Bladder microvascular endothelial cell (primary cell): ENCODE data around the gene DNASE1L1. TPM values are rescaled to one million over a fixed set of nuclear protein-coding genes. Genes with fewer than 3 reads are reported as not detected.

Experiments used
- total RNA-seq: library from RNA; depleted of rRNA; stranded (reverse); fragments of >200 nt; gene quantifications from 2 replicates; pipeline ENCODE4 v1.2.3, GENCODE V29; 2014

DNASE1L1 gene
- 70.6 and 90.2 TPM in 2 replicates for total RNA-seq

GRCh38 chrX:154409222-154409871 is at the start of gene DNASE1L1:
DNASE1L1 (minus strand) TSS chrX:154409254; CDS start chrX:154405568, 3,686 bp downstream.

GRCh38 chrX:154458116-154458953 is 49.3 kb upstream of the DNASE1L1 start, which contains the start of gene PLXNA3:
PLXNA3 (plus strand) TSS chrX:154458281; CDS start chrX:154460184, 1,903 bp downstream.

GRCh38 chrX:154443992-154444754 is 35.1 kb upstream of the DNASE1L1 start, which contains the start of gene FAM50A:
FAM50A (plus strand) TSS chrX:154444141; CDS start chrX:154444236, 95 bp downstream.

GRCh38 chrX:154436983-154437752 is 28.1 kb upstream of the DNASE1L1 start, which contains the start of gene GDI1:
GDI1 (plus strand) TSS chrX:154437154; CDS start chrX:154437255, 101 bp downstream.

GRCh38 chrX:154428176-154429171 is 19.4 kb upstream of the DNASE1L1 start, which contains the start of gene ATP6AP1:
ATP6AP1 (plus strand) TSS chrX:154428677; CDS start chrX:154428693, 16 bp downstream.

GRCh38 chrX:154397888-154398667 is 11.0 kb downstream of the DNASE1L1 start, which contains the start of gene RPL10:
RPL10 (plus strand) TSS chrX:154398377; CDS start chrX:154398520, 143 bp downstream.

GRCh38 chrX:154378799-154379568 is 30.1 kb downstream of the DNASE1L1 start, which contains the start of gene EMD:
EMD (plus strand) TSS chrX:154379295; CDS start chrX:154379485, 190 bp downstream.

GRCh38 chrX:154374313-154375155 is 34.5 kb downstream of the DNASE1L1 start, which contains the start of gene FLNA:
FLNA (minus strand) TSS chrX:154374634; CDS start chrX:154371245, 3,389 bp downstream.

Other genes starting within 250 kb of the DNASE1L1 start
- 0.25 TPM in 1 of 2 replicates, not detected in the other for gene OPN1MW, start 226.7 kb downstream of the DNASE1L1 start, total RNA-seq
- gene OPN1MW2, start 189.5 kb downstream of the DNASE1L1 start, total RNA-seq: not detected in 2 replicates
- not detected in 2 replicates for gene OPN1MW3, start 151.7 kb downstream of the DNASE1L1 start, total RNA-seq
- 0.16 TPM in 1 of 2 replicates, not detected in the other for gene TEX28, start 114.1 kb downstream of the DNASE1L1 start, total RNA-seq
- under 0.01 and 0.31 TPM in 2 replicates for gene TKTL1, start 113.5 kb downstream of the DNASE1L1 start, total RNA-seq
- 1,640 and 2,434 TPM in 2 replicates for gene FLNA, start 34.6 kb downstream of the DNASE1L1 start, total RNA-seq
- 16.6 and 18.8 TPM in 2 replicates for gene EMD, start 30.0 kb downstream of the DNASE1L1 start, total RNA-seq
- gene RPL10, start 10.9 kb downstream of the DNASE1L1 start, total RNA-seq: 2,048 and 2,051 TPM in 2 replicates
- gene TAFAZZIN, start 2.3 kb upstream of the DNASE1L1 start, total RNA-seq: 20.9 and 23.9 TPM in 2 replicates
- 54.4 and 128 TPM in 2 replicates for gene ATP6AP1, start 19.4 kb upstream of the DNASE1L1 start, total RNA-seq
- 36.4 and 99.2 TPM in 2 replicates for gene GDI1, start 27.9 kb upstream of the DNASE1L1 start, total RNA-seq
- 64.9 and 118 TPM in 2 replicates for gene FAM50A, start 34.9 kb upstream of the DNASE1L1 start, total RNA-seq
- 7.9 and 13.3 TPM in 2 replicates for gene PLXNA3, start 49.0 kb upstream of the DNASE1L1 start, total RNA-seq
- gene LAGE3, start 70.0 kb upstream of the DNASE1L1 start, total RNA-seq: 11.2 and 11.5 TPM in 2 replicates
- gene UBL4A, start 77.4 kb upstream of the DNASE1L1 start, total RNA-seq: 37.1 and 49.5 TPM in 2 replicates
- gene SLC10A3, start 81.4 kb upstream of the DNASE1L1 start, total RNA-seq: 9.7 and 22.1 TPM in 2 replicates
- 17.6 and 45.2 TPM in 2 replicates for gene FAM3A, start 107.0 kb upstream of the DNASE1L1 start, total RNA-seq
- gene G6PD, start 137.6 kb upstream of the DNASE1L1 start, total RNA-seq: 38.9 and 52.8 TPM in 2 replicates
- 12.1 and 14.2 TPM in 2 replicates for gene IKBKG, start 138.4 kb upstream of the DNASE1L1 start, total RNA-seq
- not detected in 2 replicates for gene CTAG1A, start 175.9 kb upstream of the DNASE1L1 start, total RNA-seq
- not detected in 2 replicates for gene CTAG1B, start 210.0 kb upstream of the DNASE1L1 start, total RNA-seq
- gene CTAG2, start 244.3 kb upstream of the DNASE1L1 start, total RNA-seq: not detected in 2 replicates